HG03175 (cell line): ENCODE measurements around the gene PDGFD.

Experiments used
- ATAC-seq: cut with Tn5 transposase; IDR thresholded peaks from one replicate; pipeline ENCODE4 v1.9.1; 2021; ENCODE audit warnings: mild to moderate bottlenecking, moderate library complexity; ENCODE audit not compliant: unreplicated experiment

The PDGFD gene

GRCh38 chr11:104005234-104005855 lies 158.6 kb downstream of the PDGFD start:
- no peak for ATAC-seq

- no peak for ATAC-seq
These were observed 160.5 kb downstream of the PDGFD start for GRCh38 chr11:104003491-104003890.

- ATAC-seq: no peak
These were observed 162.3 kb downstream of the PDGFD start for GRCh38 chr11:104001561-104002056.

- no peak for ATAC-seq
These were observed 163.1 kb downstream of the PDGFD start for GRCh38 chr11:104000798-104001197.

- ATAC-seq: no peak
These were observed 165.0 kb downstream of the PDGFD start for GRCh38 chr11:103998826-103999508.

- ATAC-seq: peak; percentile 61
These were observed 166.9 kb downstream of the PDGFD start for GRCh38 chr11:103997082-103997481.

GRCh38 chr11:103995896-103996295 lies 168.1 kb downstream of the PDGFD start:
- no peak for ATAC-seq

- ATAC-seq: no peak
These were observed 169.4 kb downstream of the PDGFD start for GRCh38 chr11:103994518-103994917.

- ATAC-seq: no peak
These were observed 169.9 kb downstream of the PDGFD start for GRCh38 chr11:103994094-103994493.

GRCh38 chr11:103993507-103993906 lies 170.4 kb downstream of the PDGFD start:
- no peak for ATAC-seq

- no peak for ATAC-seq
These were observed 175.4 kb downstream of the PDGFD start for GRCh38 chr11:103988595-103988969.

- no peak for ATAC-seq
These were observed 176.0 kb downstream of the PDGFD start for GRCh38 chr11:103987629-103988594.

GRCh38 chr11:103985041-103985440 lies 178.9 kb downstream of the PDGFD start:
- no peak for ATAC-seq

GRCh38 chr11:103980108-103980507 lies 183.8 kb downstream of the PDGFD start:
- ATAC-seq: no peak

GRCh38 chr11:103978616-103979595 lies 185.0 kb downstream of the PDGFD start:
- ATAC-seq: no peak

GRCh38 chr11:103972013-103972412 lies 191.9 kb downstream of the PDGFD start:
- ATAC-seq: no peak

GRCh38 chr11:103970701-103971249 lies 193.2 kb downstream of the PDGFD start:
- peak; percentile 98 for ATAC-seq

GRCh38 chr11:103968685-103969084 lies 195.3 kb downstream of the PDGFD start:
- no peak for ATAC-seq

- no peak for ATAC-seq
These were observed 196.0 kb downstream of the PDGFD start for GRCh38 chr11:103967985-103968384.

- ATAC-seq: no peak
These were observed 199.6 kb downstream of the PDGFD start for GRCh38 chr11:103964390-103964789.
